Measurements from ENCODE around the gene GNAT1. TPM values are rescaled to one million over a fixed set of nuclear protein-coding genes. Genes with fewer than 3 reads are reported as not detected.

Gene GNAT1
- total RNA-seq, 1 experiment from 2014 or later = 0.22 TPM

DNA sequence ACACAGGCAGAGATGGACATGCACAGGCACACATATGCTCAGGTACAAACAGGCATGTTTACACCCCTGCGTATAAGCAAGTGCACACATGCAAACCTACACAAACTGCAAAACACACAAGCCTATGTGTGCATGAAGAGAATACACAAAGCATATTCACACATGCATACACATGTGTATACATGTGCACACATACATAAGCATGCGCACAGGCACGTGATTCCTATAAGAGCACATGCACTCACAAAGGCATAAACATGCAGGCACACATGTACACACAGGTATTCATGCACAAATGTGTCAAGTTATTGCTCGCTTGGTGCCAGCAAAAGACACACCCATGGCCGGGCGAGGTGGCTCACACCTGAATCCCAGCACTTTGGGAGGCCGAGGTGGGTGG is 1.4 kb upstream of the GNAT1 start:
- Histone ChIP-seq H3K27me3 (ENCODE audit: low read length) (no peaks in the 10 kb centered on the region), H3K9ac (ENCODE audit: low read length) (no peak overlapping the region), H4K20me1 (ENCODE audit: low read length) (no peaks in the 10 kb centered on the region), H3K27ac (ENCODE audit: low read length) (no peak overlapping the region), H3F3A (ENCODE audit: low read length, unreplicated experiment) (no peaks in the 10 kb centered on the region), H3K4me3 (ENCODE audit: low read length) (no peak overlapping the region), H3K9me2 (replicated peaks; ENCODE audit: low read length) (no peaks in the 10 kb centered on the region), H3K79me2 (ENCODE audit: low read length) (no peaks in the 10 kb centered on the region), H3K4me1 (ENCODE audit: insufficient read depth, low read length) (no peaks in the 10 kb centered on the region; the same call in 1 of the 2 replicates), H3K9me3 (ENCODE audit: low read length) (no peaks in the 10 kb centered on the region), H3K4me2 (ENCODE audit: low read length) (no peak overlapping the region), H2AFZ (ENCODE audit: low read length) (no peak overlapping the region), H3K36me3 (ENCODE audit: low read depth, low read length) (0 out of 2 replicates have a peak, but pooled peaks cover 2% of the 10 kb centered on the region)
- no peak for TF ChIP-seq EZH2 (IDR thresholded peaks at IDR 0.05; ENCODE audit: low read length, unreplicated experiment)
- no peak for TF ChIP-seq EZH2phosphoT487 (IDR thresholded peaks at IDR 0.05; ENCODE audit: borderline replicate concordance, low read length)
- TF ChIP-seq, protein P1, sequence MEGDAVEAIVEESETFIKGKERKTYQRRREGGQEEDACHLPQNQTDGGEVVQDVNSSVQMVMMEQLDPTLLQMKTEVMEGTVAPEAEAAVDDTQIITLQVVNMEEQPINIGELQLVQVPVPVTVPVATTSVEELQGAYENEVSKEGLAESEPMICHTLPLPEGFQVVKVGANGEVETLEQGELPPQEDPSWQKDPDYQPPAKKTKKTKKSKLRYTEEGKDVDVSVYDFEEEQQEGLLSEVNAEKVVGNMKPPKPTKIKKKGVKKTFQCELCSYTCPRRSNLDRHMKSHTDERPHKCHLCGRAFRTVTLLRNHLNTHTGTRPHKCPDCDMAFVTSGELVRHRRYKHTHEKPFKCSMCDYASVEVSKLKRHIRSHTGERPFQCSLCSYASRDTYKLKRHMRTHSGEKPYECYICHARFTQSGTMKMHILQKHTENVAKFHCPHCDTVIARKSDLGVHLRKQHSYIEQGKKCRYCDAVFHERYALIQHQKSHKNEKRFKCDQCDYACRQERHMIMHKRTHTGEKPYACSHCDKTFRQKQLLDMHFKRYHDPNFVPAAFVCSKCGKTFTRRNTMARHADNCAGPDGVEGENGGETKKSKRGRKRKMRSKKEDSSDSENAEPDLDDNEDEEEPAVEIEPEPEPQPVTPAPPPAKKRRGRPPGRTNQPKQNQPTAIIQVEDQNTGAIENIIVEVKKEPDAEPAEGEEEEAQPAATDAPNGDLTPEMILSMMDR (conservative IDR thresholded peaks at IDR 0.05; ENCODE audit: low read depth, low read length) = no peak
- ChIA-PET POLR2A (ENCODE audit: unreplicated experiment) (no interaction called here), CTCF (no interaction called here)
- BruUV-seq (replicated peaks) = no TSS peak
- DNase-seq (no peak), ATAC-seq (no peak)
- intact Hi-C loops (cut with micrococcal nuclease) = loop anchor here (1.0 kb wide), 1 partner anchor 35 kb away; the partner anchor contains the start of gene SEMA3F

DNA sequence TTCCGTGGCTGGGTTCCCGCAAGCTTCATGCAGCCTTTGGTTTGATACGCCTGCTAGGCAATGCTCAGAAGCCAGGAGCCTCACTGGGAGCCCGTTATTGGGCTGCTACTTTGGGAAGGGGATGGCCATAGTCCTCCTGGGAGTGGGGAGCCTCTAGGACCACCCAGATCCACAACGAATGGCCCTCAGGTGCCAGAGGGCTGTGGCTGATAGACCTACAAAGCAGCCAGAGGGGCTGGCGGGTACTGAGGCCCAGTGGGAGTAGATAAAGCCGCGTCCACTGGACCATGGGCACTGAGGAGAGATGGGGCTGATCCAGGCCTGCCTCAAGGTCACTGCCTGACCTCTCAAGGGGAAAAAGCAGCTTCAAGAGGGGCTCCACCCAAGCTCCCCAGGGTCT is 714 bp downstream of the GNAT1 start:
- no TSS peak for BruUV-seq (replicated peaks)
- intact Hi-C loops (cut with micrococcal nuclease) = loop anchor here (1.0 kb wide), 2 partner anchors 34 to 81 kb away; no protein-coding TSS in a partner anchor
- no peaks in the 10 kb centered on the region for H3F3A ChIP-seq (ENCODE audit: low read length, unreplicated experiment)

More for the DNA sequence above, 714 bp downstream of the GNAT1 start:
- Histone ChIP-seq H3K9me3 (ENCODE audit: low read length) (no peaks in the 10 kb centered on the region), H3K4me1 (ENCODE audit: insufficient read depth, low read length) (no peaks in the 10 kb centered on the region; the same call in 1 of the 2 replicates), H3K27me3 (ENCODE audit: low read length) (no peaks in the 10 kb centered on the region), H3K9me2 (replicated peaks; ENCODE audit: low read length) (no peaks in the 10 kb centered on the region), H3K4me2 (ENCODE audit: low read length) (no peak overlapping the region), H3K27ac (ENCODE audit: low read length) (no peak overlapping the region), H3K4me3 (ENCODE audit: low read length) (no peak overlapping the region), H3K36me3 (ENCODE audit: low read depth, low read length) (no peaks in the 10 kb centered on the region), H3K79me2 (ENCODE audit: low read length) (no peaks in the 10 kb centered on the region), H4K20me1 (ENCODE audit: low read length) (no peaks in the 10 kb centered on the region), H3K9ac (ENCODE audit: low read length) (no peak overlapping the region), H2AFZ (ENCODE audit: low read length) (no peak overlapping the region)
- ATAC-seq = no peak
- CTCF ChIA-PET = interaction anchor here (0.7 to 1.5 kb wide), 4 partner anchors 28 to 67 kb away, joined by 3 read pairs; no protein-coding TSS in a partner anchor
- no peak for DNase-seq
- POLR2A ChIA-PET (ENCODE audit: unreplicated experiment) = no interaction called here
- TF ChIP-seq EZH2 (IDR thresholded peaks at IDR 0.05; ENCODE audit: low read length, unreplicated experiment) = no peak
- no peak for TF ChIP-seq EZH2phosphoT487 (IDR thresholded peaks at IDR 0.05; ENCODE audit: borderline replicate concordance, low read length)
- TF ChIP-seq, protein P1 (conservative IDR thresholded peaks at IDR 0.05; ENCODE audit: low read depth, low read length) = no peak
